NCI-H2227 (cell line): Measurements from ENCODE around the gene HERPUD1.
"Not testable (repeated sequence)": the region's sequence is repeated elsewhere in the genome, so short reads cannot be mapped to it uniquely, and the experiment has no call there.

ENCODE experiments used
- DNase-seq: peaks from one replicate; lab custom pipeline; 2025; ENCODE audit not compliant: unreplicated experiment; lab: John Stamatoyannopoulos, UW

HERPUD1 gene

GRCh38 chr16:56931892-56932720 lies at the start of gene HERPUD1:
Gene HERPUD1 (plus strand): TSS chr16:56932142. CDS start chr16:56932245, 103 bp downstream.
- peak; percentile 96 for DNase-seq

- no peak for DNase-seq
Observed at GRCh38 chr16:56883586-56883985, 48.4 kb upstream of the HERPUD1 start.

GRCh38 chr16:56884026-56884582 lies 47.8 kb upstream of the HERPUD1 start:
- DNase-seq = no peak

GRCh38 chr16:56884929-56885328 lies 47.0 kb upstream of the HERPUD1 start:
- not testable (repeated sequence) for DNase-seq

- no peak for DNase-seq
Observed at GRCh38 chr16:56885446-56886162, 46.3 kb upstream of the HERPUD1 start.

- no peak for DNase-seq
Observed at GRCh38 chr16:56886296-56886695, 45.6 kb upstream of the HERPUD1 start.

GRCh38 chr16:56886826-56887225 lies 45.1 kb upstream of the HERPUD1 start:
- DNase-seq = no peak

- DNase-seq = no peak
Observed at GRCh38 chr16:56888806-56889205, 43.1 kb upstream of the HERPUD1 start.

GRCh38 chr16:56889206-56889605 lies 42.7 kb upstream of the HERPUD1 start:
- DNase-seq = no peak

GRCh38 chr16:56891685-56892084 lies 40.3 kb upstream of the HERPUD1 start:
- DNase-seq = no peak

- no peak for DNase-seq
Observed at GRCh38 chr16:56892705-56893104, 39.2 kb upstream of the HERPUD1 start.

- DNase-seq = no peak
Observed at GRCh38 chr16:56894331-56894917, 37.5 kb upstream of the HERPUD1 start.

GRCh38 chr16:56895813-56896212 lies 36.1 kb upstream of the HERPUD1 start:
- no peak for DNase-seq

- DNase-seq = no peak
Observed at GRCh38 chr16:56896244-56896643, 35.7 kb upstream of the HERPUD1 start.

GRCh38 chr16:56897026-56897799 lies 34.7 kb upstream of the HERPUD1 start:
- no peak for DNase-seq

GRCh38 chr16:56898847-56899246 lies 33.1 kb upstream of the HERPUD1 start:
- DNase-seq = no peak

- DNase-seq = no peak
Observed at GRCh38 chr16:56903866-56904265, 28.1 kb upstream of the HERPUD1 start.

GRCh38 chr16:56907401-56907800 lies 24.5 kb upstream of the HERPUD1 start:
- no peak for DNase-seq

GRCh38 chr16:56909527-56909979 lies 22.4 kb upstream of the HERPUD1 start:
- no peak for DNase-seq

GRCh38 chr16:56910112-56910511 lies 21.8 kb upstream of the HERPUD1 start:
- DNase-seq = no peak
